ENCODE results near the gene TSG101. TPM values are rescaled to one million over a fixed set of nuclear protein-coding genes. Genes with fewer than 3 reads are reported as not detected.

TSG101 gene
- total and polyA plus RNA-seq, 12 donors: 33.1 to 263 (median 74.3) TPM

DNA sequence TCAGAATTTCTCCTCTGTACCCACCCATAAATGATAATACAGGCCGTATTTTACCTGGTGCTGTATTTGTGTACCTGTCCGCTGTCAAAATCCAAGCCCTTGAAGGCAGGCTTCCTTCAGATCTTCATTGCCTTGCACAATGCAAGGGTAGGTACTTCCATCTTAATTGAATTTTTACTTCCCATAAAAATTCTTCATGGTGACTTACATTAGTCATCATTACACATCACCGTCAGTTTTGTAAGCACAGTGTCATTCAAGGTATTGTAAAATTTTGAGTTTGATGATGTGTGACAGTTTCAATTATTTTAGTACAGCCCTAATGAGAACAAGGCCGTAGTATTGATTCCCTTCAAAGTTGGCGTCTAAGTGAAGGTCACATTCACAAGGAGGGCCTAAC, 770 bp upstream of the TSG101 start:
- Histone ChIP-seq H3K4me3 (peak overlapping the region; percentile 37 to 100 (median 77)), H3K4me1 (replicated peaks in 1 of 2) (peaks cover 17 to 42% of the 10 kb centered on the region in 2 donors), H3K36me3 (replicated peaks in 1 of 2) (no peaks in the 10 kb centered on the region), H3K9me3 (replicated peaks in 1 of 3) (no peaks in the 10 kb centered on the region), H3K27ac (peak overlapping the region; percentile 77 to 98 (median 95)), H3K27me3 (no peaks in the 10 kb centered on the region)
- WGBS, 4 donors: 23 to 40% (median 28%) methylated on average over 5 of the region's 5 CpGs
- intact Hi-C loops (cut with DNase I): loop anchor here in 1 of 2 donors (10.0 kb wide), 1 partner anchor 203 kb away; the partner anchor contains the start of genes GTF2H1 and HPS5
- no peak for TF ChIP-seq POLR2A (IDR thresholded peaks at IDR 0.05)
- TF ChIP-seq, protein P1, sequence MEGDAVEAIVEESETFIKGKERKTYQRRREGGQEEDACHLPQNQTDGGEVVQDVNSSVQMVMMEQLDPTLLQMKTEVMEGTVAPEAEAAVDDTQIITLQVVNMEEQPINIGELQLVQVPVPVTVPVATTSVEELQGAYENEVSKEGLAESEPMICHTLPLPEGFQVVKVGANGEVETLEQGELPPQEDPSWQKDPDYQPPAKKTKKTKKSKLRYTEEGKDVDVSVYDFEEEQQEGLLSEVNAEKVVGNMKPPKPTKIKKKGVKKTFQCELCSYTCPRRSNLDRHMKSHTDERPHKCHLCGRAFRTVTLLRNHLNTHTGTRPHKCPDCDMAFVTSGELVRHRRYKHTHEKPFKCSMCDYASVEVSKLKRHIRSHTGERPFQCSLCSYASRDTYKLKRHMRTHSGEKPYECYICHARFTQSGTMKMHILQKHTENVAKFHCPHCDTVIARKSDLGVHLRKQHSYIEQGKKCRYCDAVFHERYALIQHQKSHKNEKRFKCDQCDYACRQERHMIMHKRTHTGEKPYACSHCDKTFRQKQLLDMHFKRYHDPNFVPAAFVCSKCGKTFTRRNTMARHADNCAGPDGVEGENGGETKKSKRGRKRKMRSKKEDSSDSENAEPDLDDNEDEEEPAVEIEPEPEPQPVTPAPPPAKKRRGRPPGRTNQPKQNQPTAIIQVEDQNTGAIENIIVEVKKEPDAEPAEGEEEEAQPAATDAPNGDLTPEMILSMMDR (IDR thresholded peaks at IDR 0.05): no peak
- no peak for DNase-seq

DNA sequence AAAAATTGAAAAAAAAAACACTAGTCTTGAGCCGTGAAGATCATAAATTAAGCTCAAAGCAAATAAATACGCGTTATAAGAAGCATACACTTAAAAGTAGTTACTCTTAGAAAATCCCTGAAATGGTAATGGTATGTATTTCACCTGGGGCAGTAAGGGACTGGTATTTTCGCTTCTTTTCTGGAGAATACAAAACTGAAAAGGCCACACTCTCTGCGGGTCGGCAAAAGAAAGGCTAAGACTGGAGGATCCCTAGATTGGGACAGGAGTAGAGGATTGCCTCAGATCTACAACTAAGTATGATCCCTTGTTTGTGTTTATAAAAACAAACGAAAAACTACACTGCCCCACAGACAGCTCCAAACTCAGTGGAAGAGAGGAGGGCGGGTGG, 617 bp downstream of the TSG101 start:
- peaks cover 17 to 46% of the 10 kb centered on the region in 2 donors for H3K4me1 ChIP-seq (replicated peaks in 1 of 2)
- intact Hi-C loops (cut with DNase I): loop anchor here in 1 of 2 donors (10.0 kb wide), 1 partner anchor 201 kb away; the partner anchor contains the start of genes GTF2H1 and HPS5
- H3K27me3 ChIP-seq: no peaks in the 10 kb centered on the region
- WGBS, 4 donors: 0 to 1% (median 1%) methylated on average over 8 of the region's 8 CpGs
- TF ChIP-seq POLR2A (IDR thresholded peaks at IDR 0.05): no peak
- TF ChIP-seq, protein P1 (IDR thresholded peaks at IDR 0.05): no peak
- DNase-seq: no peak
- peak overlapping the region; percentile 77 to 98 (median 95) for H3K27ac ChIP-seq
- H3K36me3 ChIP-seq (replicated peaks in 1 of 2): no peaks in the 10 kb centered on the region
- H3K9me3 ChIP-seq (replicated peaks in 1 of 3): no peaks in the 10 kb centered on the region
- H3K4me3 ChIP-seq: peak overlapping the region; percentile 37 to 100 (median 77)

DNA sequence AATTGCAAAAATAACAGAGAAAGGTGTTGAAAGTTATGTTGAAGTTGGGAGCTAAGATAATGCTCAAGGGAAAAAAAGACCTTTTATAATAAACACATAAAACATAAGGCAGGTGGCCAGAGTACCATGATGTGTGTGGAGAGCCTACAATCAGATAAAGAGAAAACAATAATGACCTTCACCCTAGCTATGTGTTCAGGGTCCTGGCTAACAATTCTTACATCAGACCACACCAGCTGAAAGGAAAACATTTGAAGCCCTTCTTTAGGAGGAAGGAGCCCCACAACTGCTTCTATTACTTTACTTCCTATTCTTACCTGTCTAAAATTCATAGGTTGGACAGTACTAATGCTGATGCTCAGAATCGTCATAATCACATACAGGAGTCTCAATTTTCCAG, 2.5 kb downstream of the TSG101 start:
- H3K4me1 ChIP-seq (replicated peaks in 1 of 2): peaks cover 17 to 46% of the 10 kb centered on the region in 2 donors
- H3K9me3 ChIP-seq (replicated peaks in 1 of 3): no peaks in the 10 kb centered on the region
- H3K36me3 ChIP-seq (replicated peaks in 1 of 2): no peaks in the 10 kb centered on the region
- intact Hi-C loops (cut with DNase I): loop anchor here in 1 of 2 donors (10.0 kb wide), 1 partner anchor 199 kb away; the partner anchor contains the start of genes GTF2H1 and HPS5
- no peak overlapping the region for H3K27ac ChIP-seq
- no peak for TF ChIP-seq POLR2A (IDR thresholded peaks at IDR 0.05)
- TF ChIP-seq, protein P1 (IDR thresholded peaks at IDR 0.05): no peak
- H3K4me3 ChIP-seq: no peak overlapping the region
- H3K27me3 ChIP-seq: no peaks in the 10 kb centered on the region
- no peak for DNase-seq
- WGBS, 4 donors: 54 to 81% (median 67%) methylated on average over 1 of the region's 1 CpG

DNA sequence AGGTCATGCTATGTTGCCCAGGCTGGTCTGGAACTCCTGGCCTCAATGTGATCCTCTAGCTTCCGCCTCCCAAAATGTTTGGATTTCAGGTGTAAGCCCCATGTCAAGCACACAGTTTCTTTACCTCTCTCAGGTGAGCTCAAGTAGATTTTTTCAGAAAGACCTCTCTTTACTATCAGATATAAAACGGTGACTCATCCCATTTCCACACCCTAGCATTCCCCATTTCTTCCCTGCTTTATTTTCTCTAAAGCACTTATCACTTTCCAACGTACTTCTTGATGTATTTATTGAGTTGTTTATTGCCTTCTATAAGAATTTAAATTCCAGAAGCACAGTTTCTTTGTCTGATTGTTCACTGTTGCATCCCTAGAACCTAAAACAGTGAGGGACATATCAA, 3.7 kb downstream of the TSG101 start:
- Histone ChIP-seq H3K4me3 (no peak overlapping the region), H3K9me3 (replicated peaks in 1 of 3) (no peaks in the 10 kb centered on the region), H3K4me1 (replicated peaks in 1 of 2) (peaks cover 17 to 46% of the 10 kb centered on the region in 2 donors), H3K36me3 (replicated peaks in 1 of 2) (no peaks in the 10 kb centered on the region), H3K27ac (no peak overlapping the region), H3K27me3 (no peaks in the 10 kb centered on the region)
- DNase-seq: no peak
- 69 to 78% (median 75%) methylated on average over 3 of the region's 3 CpGs for WGBS, 4 donors
- intact Hi-C loops (cut with DNase I): loop anchor here in 1 of 2 donors (10.0 kb wide), 1 partner anchor 198 kb away; the partner anchor contains the start of genes GTF2H1 and HPS5
- TF ChIP-seq POLR2A (IDR thresholded peaks at IDR 0.05): no peak
- TF ChIP-seq, protein P1 (IDR thresholded peaks at IDR 0.05): no peak

Data from adrenal gland (tissue), 12 donors.